ENCODE data around the gene SYT8.
"Not testable (repeated sequence)": the region's sequence is repeated elsewhere in the genome, so short reads cannot be mapped to it uniquely, and the experiment has no call there.

Gene SYT8

GRCh38 chr11:1870326-1870696 lies 35.5 kb downstream of the SYT8 start:
- no peaks in the 10 kb centered on the region for H3K27me3 ChIP-seq
- DNase-seq: no peak
- no peak overlapping the region for H3K4me3 ChIP-seq (ENCODE audit: low read depth, low read length)

GRCh38 chr11:1870721-1871466 lies 36.1 kb downstream of the SYT8 start:
- no peak for DNase-seq
- H3K36me3 ChIP-seq: no peaks in the 10 kb centered on the region
- peaks cover under 1% of the 10 kb centered on the region; the same call in 1 of the 2 replicates for H3K4me1 ChIP-seq
- no peaks in the 10 kb centered on the region for H3K9me3 ChIP-seq
- no peaks in the 10 kb centered on the region for H3K27me3 ChIP-seq
- no peak overlapping the region for H3K4me3 ChIP-seq (ENCODE audit: low read depth, low read length)
- TF ChIP-seq CTCF (IDR thresholded peaks at IDR 0.05; ENCODE audit: low read depth, low read length): no peak

More at GRCh38 chr11:1870326-1870696, 35.5 kb downstream of the SYT8 start:
- Histone ChIP-seq H3K36me3 (no peaks in the 10 kb centered on the region), H3K9me3 (no peaks in the 10 kb centered on the region), H3K4me1 (no peaks in the 10 kb centered on the region)
- TF ChIP-seq CTCF (IDR thresholded peaks at IDR 0.05; ENCODE audit: low read depth, low read length): no peak

GRCh38 chr11:1871531-1871930 lies 36.7 kb downstream of the SYT8 start:
- Histone ChIP-seq H3K36me3 (no peaks in the 10 kb centered on the region), H3K4me1 (peaks cover 6% of the 10 kb centered on the region), H3K4me3 (ENCODE audit: low read depth, low read length) (no peak overlapping the region), H3K9me3 (no peaks in the 10 kb centered on the region), H3K27me3 (no peaks in the 10 kb centered on the region)
- no peak for TF ChIP-seq CTCF (IDR thresholded peaks at IDR 0.05; ENCODE audit: low read depth, low read length)
- DNase-seq: no peak

- H3K4me1 ChIP-seq: peaks cover 6% of the 10 kb centered on the region
- no peaks in the 10 kb centered on the region for H3K9me3 ChIP-seq
- DNase-seq: no peak
- H3K36me3 ChIP-seq: no peaks in the 10 kb centered on the region
- H3K4me3 ChIP-seq (ENCODE audit: low read depth, low read length): no peak overlapping the region
- TF ChIP-seq CTCF (IDR thresholded peaks at IDR 0.05; ENCODE audit: low read depth, low read length): no peak
- no peaks in the 10 kb centered on the region for H3K27me3 ChIP-seq
Measured at GRCh38 chr11:1872267-1872985, 37.6 kb downstream of the SYT8 start.

- no peak for TF ChIP-seq CTCF (IDR thresholded peaks at IDR 0.05; ENCODE audit: low read depth, low read length)
- Histone ChIP-seq H3K27me3 (no peaks in the 10 kb centered on the region), H3K4me3 (ENCODE audit: low read depth, low read length) (no peak overlapping the region), H3K4me1 (peaks cover 6% of the 10 kb centered on the region), H3K9me3 (no peaks in the 10 kb centered on the region), H3K36me3 (no peaks in the 10 kb centered on the region)
- no peak for DNase-seq
Measured at GRCh38 chr11:1873048-1873812, 38.4 kb downstream of the SYT8 start.

GRCh38 chr11:1873813-1874150 lies 39.0 kb downstream of the SYT8 start:
- H3K27me3 ChIP-seq; H3K36me3 ChIP-seq; DNase-seq; H3K4me3 ChIP-seq (ENCODE audit: low read depth, low read length); H3K4me1 ChIP-seq; H3K9me3 ChIP-seq: not testable (repeated sequence)

- not testable (repeated sequence) for H3K27me3 ChIP-seq; H3K4me3 ChIP-seq (ENCODE audit: low read depth, low read length); H3K4me1 ChIP-seq; H3K36me3 ChIP-seq; H3K9me3 ChIP-seq
- DNase-seq: peak; percentile 5
Measured at GRCh38 chr11:1874441-1875092, 39.8 kb downstream of the SYT8 start.

Data from BE2C (cell line).